Trophoblast cell (in vitro differentiated cells and primary cell): ENCODE data around the gene EXD3.
"Not testable (repeated sequence)": the region's sequence is repeated elsewhere in the genome, so short reads cannot be mapped to it uniquely, and the experiment has no call there.

Experiments
- DNase-seq, 2 donors: peaks; one replicate each; pipeline ENCODE4 v3.0.0-alpha.2; 2016
- H2AFZ ChIP-seq: 2 replicates; pipeline ENCODE4 v1.6.1; 2013; ENCODE audit warnings: low read length, moderate library complexity, mild to moderate bottlenecking; ENCODE audit not compliant: insufficient read depth, poor library complexity
- H2AK5ac ChIP-seq: 2 replicates; pipeline ENCODE4 v1.6.1; 2013; ENCODE audit warnings: mild to moderate bottlenecking, low read length
- H2BK120ac ChIP-seq: 2 replicates; pipeline ENCODE4 v1.6.1; 2013; ENCODE audit warnings: low read length, mild to moderate bottlenecking, moderate library complexity; ENCODE audit not compliant: insufficient read depth, poor library complexity
- H2BK12ac ChIP-seq: 2 replicates; pipeline ENCODE4 v1.6.1; 2013; ENCODE audit warnings: mild to moderate bottlenecking, low read length, moderate library complexity
- H2BK5ac ChIP-seq: 2 replicates; pipeline ENCODE4 v1.6.1; 2013; ENCODE audit warnings: low read length, low read depth, moderate library complexity, mild to moderate bottlenecking; ENCODE audit not compliant: poor library complexity
- H3K14ac ChIP-seq: 2 replicates; pipeline ENCODE4 v1.6.1; 2013; ENCODE audit warnings: mild to moderate bottlenecking, low read length
- H3K18ac ChIP-seq: 2 replicates; pipeline ENCODE4 v1.6.1; 2013; ENCODE audit warnings: mild to moderate bottlenecking, low read length
- H3K23ac ChIP-seq: 2 replicates; pipeline ENCODE4 v1.6.1; 2013; ENCODE audit warnings: low read length
- H3K27ac ChIP-seq: 2 replicates; pipeline ENCODE4 v1.5.1; 2013; ENCODE audit warnings: low read depth, mild to moderate bottlenecking, inconsistent platforms, low read length, moderate library complexity
- H3K27me3 ChIP-seq: 2 replicates; pipeline ENCODE4 v1.6.1; 2013; ENCODE audit warnings: inconsistent platforms, mild to moderate bottlenecking, low read length, moderate library complexity; ENCODE audit not compliant: insufficient read depth
- H3K36me3 ChIP-seq, 2 experiments: 1 replicate in 1 of 2; 2 replicates in 1 of 2; pipeline ENCODE4 v1.6.1; 2013; ENCODE audit warnings: low read length in 2 of 2, mild to moderate bottlenecking in 2 of 2, moderate library complexity in 1 of 2; ENCODE audit not compliant: insufficient read depth in 2 of 2, control insufficient read depth in 1 of 2
- H3K4ac ChIP-seq: 2 replicates; pipeline ENCODE4 v1.6.1; 2013; ENCODE audit warnings: low read depth, mild to moderate bottlenecking, low read length, moderate library complexity
- H3K4me1 ChIP-seq, 2 experiments: 1 replicate in 1 of 2; 2 replicates in 1 of 2; pipeline ENCODE4 v1.6.1; 2013; ENCODE audit warnings: low read length in 2 of 2, mild to moderate bottlenecking in 2 of 2, moderate library complexity in 1 of 2; ENCODE audit not compliant: insufficient read depth in 2 of 2, control insufficient read depth in 1 of 2
- H3K4me2 ChIP-seq: 2 replicates; pipeline ENCODE4 v1.6.1; 2013; ENCODE audit warnings: inconsistent platforms, mild to moderate bottlenecking, low read length, moderate library complexity
- H3K4me3 ChIP-seq: 2 replicates; pipeline ENCODE4 v1.5.1; 2013; ENCODE audit warnings: mild to moderate bottlenecking, low read depth, low read length, inconsistent platforms
- H3K79me1 ChIP-seq: one replicate; pipeline ENCODE4 v1.6.1; 2013; ENCODE audit warnings: low read length
- H3K79me2 ChIP-seq: 2 replicates; pipeline ENCODE4 v1.6.1; 2013; ENCODE audit warnings: low read length, mild to moderate bottlenecking; ENCODE audit not compliant: control insufficient read depth, insufficient read depth, poor library complexity
- H3K9ac ChIP-seq: 2 replicates; pipeline ENCODE4 v1.6.1; 2013; ENCODE audit warnings: mild to moderate bottlenecking, low read length
- H3K9me3 ChIP-seq: 2 replicates; pipeline ENCODE4 v1.6.1; 2013; ENCODE audit warnings: low read depth, mild to moderate bottlenecking, control low read depth, inconsistent platforms, low read length; ENCODE audit not compliant: insufficient read depth
- H4K12ac ChIP-seq: 2 replicates; pipeline ENCODE4 v1.6.1; 2013; ENCODE audit warnings: low read depth, mild to moderate bottlenecking, low read length, moderate library complexity
- H4K8ac ChIP-seq: 2 replicates; pipeline ENCODE4 v1.6.1; 2013; ENCODE audit warnings: low read depth, mild to moderate bottlenecking, low read length, moderate library complexity
- H4K91ac ChIP-seq: one replicate; pipeline ENCODE4 v1.6.1; 2013; ENCODE audit warnings: low read depth, mild to moderate bottlenecking, low read length, moderate library complexity
- WGBS: extraction: QIAGEN DNeasy Blood & Tissue Kit; methylation state at CpG from one replicate; pipeline ENCODE4 v1.1.7; 2013; ENCODE audit warnings: missing lambda C conversion rate; ENCODE audit not compliant: insufficient read length, insufficient coverage; ENCODE audit errors: extremely low coverage; 5-methylcytosine and 5-hydroxymethylcytosine counted together

The EXD3 gene

GRCh38 chr9:137331929-137332328, 91.0 kb downstream of the EXD3 start:
- Histone ChIP-seq H3K27me3 (no peaks in the 10 kb centered on the region), H3K9me3 (peaks cover 8% of the 10 kb centered on the region), H3K14ac (no peak overlapping the region), H3K36me3 (no peaks in the 10 kb centered on the region), H2AK5ac (no peak overlapping the region), H3K79me1 (no peaks in the 10 kb centered on the region), H3K23ac (no peak overlapping the region), H3K79me2 (no peaks in the 10 kb centered on the region), H3K27ac (no peak overlapping the region), H3K4me2 (no peak overlapping the region), H2BK120ac (no peak overlapping the region), H3K4me1 (no peaks in the 10 kb centered on the region), H4K91ac (no peak overlapping the region), H2AFZ (no peak overlapping the region), H2BK5ac (no peak overlapping the region), H3K4ac (no peak overlapping the region), H4K12ac (no peak overlapping the region), H3K9ac (no peak overlapping the region), H3K18ac (no peak overlapping the region), H4K8ac (no peak overlapping the region), H3K4me3 (no peak overlapping the region), H2BK12ac (no peak overlapping the region)
- WGBS = no CpG with 5 or more reads among the region's 9 CpGs
- DNase-seq = no peak

GRCh38 chr9:137330689-137331088, 92.3 kb downstream of the EXD3 start:
- no CpG with 5 or more reads among the region's 6 CpGs for WGBS
- Histone ChIP-seq H4K91ac (no peak overlapping the region), H3K79me1 (no peaks in the 10 kb centered on the region), H3K4me1 (no peaks in the 10 kb centered on the region), H3K18ac (no peak overlapping the region), H3K27me3 (no peaks in the 10 kb centered on the region), H4K12ac (no peak overlapping the region), H3K9me3 (peaks cover 5% of the 10 kb centered on the region), H2BK5ac (no peak overlapping the region), H3K79me2 (no peaks in the 10 kb centered on the region), H3K36me3 (no peaks in the 10 kb centered on the region), H3K9ac (no peak overlapping the region), H2BK12ac (no peak overlapping the region), H2BK120ac (no peak overlapping the region), H4K8ac (no peak overlapping the region), H3K23ac (no peak overlapping the region), H3K14ac (no peak overlapping the region), H2AK5ac (no peak overlapping the region), H3K4ac (no peak overlapping the region), H3K27ac (no peak overlapping the region), H2AFZ (no peak overlapping the region), H3K4me2 (no peak overlapping the region), H3K4me3 (no peak overlapping the region)
- no peak for DNase-seq

GRCh38 chr9:137329590-137329989, 93.4 kb downstream of the EXD3 start:
- H4K8ac ChIP-seq, H2BK12ac ChIP-seq, H2BK5ac ChIP-seq, H3K9me3 ChIP-seq, H3K4me3 ChIP-seq, H3K4ac ChIP-seq, H3K14ac ChIP-seq, H2AFZ ChIP-seq, H3K4me1 ChIP-seq, H3K79me2 ChIP-seq, H2AK5ac ChIP-seq, H3K27ac ChIP-seq, H3K79me1 ChIP-seq, DNase-seq, H3K36me3 ChIP-seq, H2BK120ac ChIP-seq, H3K27me3 ChIP-seq, H4K12ac ChIP-seq, H3K4me2 ChIP-seq, H4K91ac ChIP-seq, H3K9ac ChIP-seq, H3K23ac ChIP-seq, H3K18ac ChIP-seq: not testable (repeated sequence)
- no CpG with 5 or more reads among the region's 26 CpGs for WGBS

- H2BK12ac ChIP-seq, H3K23ac ChIP-seq, H2AK5ac ChIP-seq, H3K27me3 ChIP-seq, H3K4ac ChIP-seq, H3K18ac ChIP-seq, H3K79me2 ChIP-seq, H3K9ac ChIP-seq, H3K36me3 ChIP-seq, H3K79me1 ChIP-seq, H3K4me3 ChIP-seq, H2BK5ac ChIP-seq, H4K12ac ChIP-seq, H4K8ac ChIP-seq, H3K4me1 ChIP-seq, H3K9me3 ChIP-seq, H4K91ac ChIP-seq, H3K27ac ChIP-seq, H3K14ac ChIP-seq, H2AFZ ChIP-seq, H2BK120ac ChIP-seq, H3K4me2 ChIP-seq: not testable (repeated sequence)
- no CpG with 5 or more reads among the region's 8 CpGs for WGBS
- peak in 1 of 2 donors; percentile 29 for DNase-seq
Observed at GRCh38 chr9:137327641-137328550, 95.1 kb downstream of the EXD3 start.
